HEK293T (cell line): ENCODE measurements around the gene SCAP.

ENCODE experiments used
- ARNT ChIP-seq: fragments of 450-650 bp; IDR thresholded peaks from 2 replicates; pipeline ENCODE4 v1.6.1; 2017; ENCODE audit warnings: mild to moderate bottlenecking
- BHLHE40 ChIP-seq: fragments of 450-650 bp; IDR thresholded peaks from 2 replicates; pipeline ENCODE4 v1.6.1; 2016; ENCODE audit warnings: mild to moderate bottlenecking, moderate library complexity, borderline replicate concordance
- CTBP1 ChIP-seq: fragments of 450-650 bp; IDR thresholded peaks from 2 replicates; pipeline ENCODE4 v1.6.1; 2016; ENCODE audit warnings: borderline replicate concordance
- FOXA1 ChIP-seq: fragments of 450-650 bp; IDR thresholded peaks from 2 replicates; pipeline ENCODE4 v1.6.1; 2016; ENCODE audit warnings: mild to moderate bottlenecking
- FOXK2 ChIP-seq: fragments of 450-650 bp; IDR thresholded peaks from 2 replicates; pipeline ENCODE4 v1.6.1; 2016; ENCODE audit warnings: mild to moderate bottlenecking
- FOXM1 ChIP-seq: fragments of 450-650 bp; IDR thresholded peaks from 2 replicates; pipeline ENCODE4 v1.6.1; 2017; ENCODE audit warnings: mild to moderate bottlenecking, borderline replicate concordance
- HDGF ChIP-seq: fragments of 450-650 bp; IDR thresholded peaks from 2 replicates; pipeline ENCODE4 v1.6.1; 2017; ENCODE audit warnings: antibody characterized with exemption, borderline replicate concordance
- LEF1 ChIP-seq: fragments of 450-650 bp; IDR thresholded peaks from 2 replicates; pipeline ENCODE4 v1.6.1; 2017; ENCODE audit warnings: mild to moderate bottlenecking, borderline replicate concordance
- PKNOX1 ChIP-seq: fragments of 450-650 bp; IDR thresholded peaks from 2 replicates; pipeline ENCODE4 v1.6.1; 2016
- SP1 ChIP-seq: fragments of 450-650 bp; IDR thresholded peaks from 2 replicates; pipeline ENCODE4 v1.6.1; 2017
- SUZ12 ChIP-seq: fragments of 450-650 bp; IDR thresholded peaks from 2 replicates; pipeline ENCODE4 v1.6.1; 2016; ENCODE audit warnings: mild to moderate bottlenecking
- TARDBP ChIP-seq: fragments of 450-650 bp; IDR thresholded peaks from 2 replicates; pipeline ENCODE4 v1.6.1; 2016
- ZNF384 ChIP-seq: fragments of 450-650 bp; IDR thresholded peaks from 2 replicates; pipeline ENCODE4 v1.6.1; 2016

- TF ChIP-seq BHLHE40 = no peak
- TF ChIP-seq SP1 = no peak
- TF ChIP-seq FOXK2 = no peak
- TF ChIP-seq FOXM1 = no peak
- no peak for TF ChIP-seq FOXA1
- no peak for TF ChIP-seq LEF1
- TF ChIP-seq PKNOX1 = no peak
- TF ChIP-seq HDGF = no peak
- TF ChIP-seq SUZ12 = no peak
- no peak for TF ChIP-seq TARDBP
- TF ChIP-seq ARNT = no peak
- TF ChIP-seq CTBP1 = no peak
- TF ChIP-seq ZNF384 = no peak
These were observed 56.4 kb downstream of the SCAP start for GRCh38 chr3:47419083-47420043.
